Calu3 (cell line): ENCODE results near the gene TMEM9B. TPM values are rescaled to one million over a fixed set of nuclear protein-coding genes. Genes with fewer than 3 reads are reported as not detected.
"Not testable (repeated sequence)": the region's sequence is repeated elsewhere in the genome, so short reads cannot be mapped to it uniquely, and the experiment has no call there.

Source experiments
- BruUV-seq: library from RNA; stranded (reverse); fragments of 400-500 nt; replicated peaks from 2 replicates; lab custom pipeline; 2021; lab: Mats Ljungman, UMichigan
- CTCF ChIA-PET: fragments of 300-600 bp; sonication (Branson Sonifier 250); formaldehyde crosslinking; loops from one replicate; lab custom pipeline; 2022; ENCODE audit warnings: antibody characterized with exemption; lab: Charles Lee
- DNase-seq: peaks from one replicate; pipeline ENCODE4 v3.0.0; 2022
- H3K27ac Mint-ChIP-seq: one replicate; pipeline ENCODE4 v1.8.0; 2022; ENCODE audit warnings: mixed read lengths; ENCODE audit not compliant: unreplicated experiment
- H3K27me3 Mint-ChIP-seq: one replicate; pipeline ENCODE4 v1.8.0; 2022; ENCODE audit warnings: mixed read lengths; ENCODE audit not compliant: unreplicated experiment
- H3K36me3 Mint-ChIP-seq: one replicate; pipeline ENCODE4 v1.8.0; 2022; ENCODE audit warnings: mild to moderate bottlenecking, moderate library complexity, mixed read lengths; ENCODE audit not compliant: insufficient read depth, unreplicated experiment
- H3K4me1 Mint-ChIP-seq: one replicate; pipeline ENCODE4 v1.8.0; 2022; ENCODE audit warnings: mild to moderate bottlenecking, low read depth, mixed read lengths; ENCODE audit not compliant: unreplicated experiment
- H3K4me3 Mint-ChIP-seq: one replicate; pipeline ENCODE4 v1.8.0; 2022; ENCODE audit warnings: mild to moderate bottlenecking, low read depth, moderate library complexity, mixed read lengths; ENCODE audit not compliant: unreplicated experiment
- H3K9me3 Mint-ChIP-seq: one replicate; pipeline ENCODE4 v1.8.0; 2022; ENCODE audit warnings: low read depth, mixed read lengths; ENCODE audit not compliant: unreplicated experiment
- CTCF ChIP-seq: fragments of 200-600 bp; IDR thresholded peaks from one replicate; pipeline ENCODE4 v1.8.0; 2022; ENCODE audit warnings: antibody characterized with exemption; ENCODE audit not compliant: unreplicated experiment
- intact Hi-C: fragments of 100-400 bp; cut with micrococcal nuclease; formaldehyde crosslinking; loops from one replicate; pipeline ENCODE4 v1.10.0; 2022; ENCODE audit not compliant: unreplicated experiment
- total RNA-seq: library from RNA; stranded (reverse); gene quantifications from 2 replicates; pipeline ENCODE4 v1.2.3, GENCODE V29; 2022

Gene TMEM9B
- total RNA-seq, 1 experiment from 2014 or later = 31.5 TPM

- no TSS peak for BruUV-seq
- Mint-ChIP-seq H3K36me3 (no peaks in the 10 kb centered on the region), H3K27me3 (peaks cover 56% of the 10 kb centered on the region), H3K27ac (no peak overlapping the region), H3K4me3 (no peak overlapping the region), H3K4me1 (no peaks in the 10 kb centered on the region), H3K9me3 (no peaks in the 10 kb centered on the region)
- DNase-seq = no peak
- no peak for TF ChIP-seq CTCF
- intact Hi-C loops = no loop called here
- CTCF ChIA-PET = no interaction called here
These were observed 19.3 kb upstream of the TMEM9B start for GRCh38 chr11:8983552-8983951.

- Mint-ChIP-seq H3K36me3 (no peaks in the 10 kb centered on the region), H3K9me3 (no peaks in the 10 kb centered on the region), H3K4me1 (no peaks in the 10 kb centered on the region), H3K27ac (no peak overlapping the region), H3K4me3 (no peak overlapping the region), H3K27me3 (peaks cover 25% of the 10 kb centered on the region)
- intact Hi-C loops = no loop called here
- BruUV-seq = no TSS peak
- CTCF ChIA-PET = no interaction called here
- no peak for DNase-seq
- TF ChIP-seq CTCF = no peak
These were observed 16.2 kb upstream of the TMEM9B start for GRCh38 chr11:8980485-8980884.

GRCh38 chr11:8979365-8979764 is 15.1 kb upstream of the TMEM9B start:
- intact Hi-C loops, H3K36me3 Mint-ChIP-seq, BruUV-seq, CTCF ChIA-PET, H3K9me3 Mint-ChIP-seq, H3K4me1 Mint-ChIP-seq, DNase-seq, H3K27ac Mint-ChIP-seq, H3K4me3 Mint-ChIP-seq: not testable (repeated sequence)
- H3K27me3 Mint-ChIP-seq = peaks cover 22% of the 10 kb centered on the region

- H3K36me3 Mint-ChIP-seq = no peaks in the 10 kb centered on the region
- H3K4me3 Mint-ChIP-seq = no peak overlapping the region
- intact Hi-C loops = no loop called here
- BruUV-seq = no TSS peak
- TF ChIP-seq CTCF = no peak
- H3K27me3 Mint-ChIP-seq = no peaks in the 10 kb centered on the region
- H3K4me1 Mint-ChIP-seq = no peaks in the 10 kb centered on the region
- no peak for DNase-seq
- H3K27ac Mint-ChIP-seq = no peak overlapping the region
- no peaks in the 10 kb centered on the region for H3K9me3 Mint-ChIP-seq
- CTCF ChIA-PET = no interaction called here
These were observed 8.9 kb upstream of the TMEM9B start for GRCh38 chr11:8973121-8973520.

- no TSS peak for BruUV-seq
- intact Hi-C loops = no loop called here
- Mint-ChIP-seq H3K4me3 (no peak overlapping the region), H3K27me3 (no peaks in the 10 kb centered on the region), H3K9me3 (no peaks in the 10 kb centered on the region), H3K4me1 (no peaks in the 10 kb centered on the region), H3K36me3 (no peaks in the 10 kb centered on the region), H3K27ac (no peak overlapping the region)
- no peak for TF ChIP-seq CTCF
- CTCF ChIA-PET = no interaction called here
- no peak for DNase-seq
These were observed 7.7 kb upstream of the TMEM9B start for GRCh38 chr11:8971924-8972316.
